IMR-90 (cell line): Measurements from ENCODE around the gene SPCS1. TPM values are rescaled to one million over a fixed set of nuclear protein-coding genes. Genes with fewer than 3 reads are reported as not detected.

ENCODE experiments used
- ATAC-seq: fragments of 200-7000 bp; cut with Tn5 transposase; 2 replicates; pipeline ENCODE4 v1.9.1; 2020; ENCODE audit warnings: low read depth, mild to moderate bottlenecking, moderate library complexity
- BruUV-seq: library from RNA; stranded (reverse); fragments of 400-500 nt; replicated peaks from 2 replicates; lab custom pipeline; 2021; lab: Mats Ljungman, UMichigan
- CTCF ChIA-PET: fragments of 300-600 bp; formaldehyde crosslinking; extraction: SDS; loops from one replicate; lab custom pipeline; 2021; ENCODE audit warnings: antibody characterized with exemption; lab: Yijun Ruan, JAX
- POLR2A ChIA-PET: fragments of 300-600 bp; sonication (Branson Sonifier 250); formaldehyde crosslinking; loops from one replicate; lab custom pipeline; 2022; ENCODE audit warnings: antibody characterized with exemption; ENCODE audit not compliant: unreplicated experiment; lab: Charles Lee
- DNase-seq: peaks from one replicate; pipeline ENCODE4 v3.0.0; 2013
- H2AFZ ChIP-seq: replicated peaks from 2 replicates; pipeline ENCODE3; 2013; ENCODE audit warnings: low read length, mild to moderate bottlenecking; ENCODE audit not compliant: poor library complexity
- H2AK5ac ChIP-seq: 2 replicates; pipeline ENCODE4 v1.6.1; 2013; ENCODE audit warnings: low read depth, low read length, inconsistent platforms
- H2AK9ac ChIP-seq: replicated peaks from 2 replicates; pipeline ENCODE3; 2013; ENCODE audit warnings: mild to moderate bottlenecking, low read depth, low read length, moderate library complexity; ENCODE audit not compliant: poor library complexity
- H2BK120ac ChIP-seq: 2 replicates; pipeline ENCODE4 v1.6.1; 2013; ENCODE audit warnings: low read depth, low read length, inconsistent platforms
- H2BK15ac ChIP-seq: 3 replicates; pipeline ENCODE4 v1.6.1; 2013; ENCODE audit warnings: low read depth, low read length, inconsistent platforms
- H2BK20ac ChIP-seq: 2 replicates; pipeline ENCODE4 v1.6.1; 2013; ENCODE audit warnings: low read depth, mild to moderate bottlenecking, inconsistent platforms, low read length, moderate library complexity
- H2BK5ac ChIP-seq: 2 replicates; pipeline ENCODE4 v1.6.1; 2013; ENCODE audit warnings: mild to moderate bottlenecking, low read depth, low read length, inconsistent platforms; ENCODE audit not compliant: poor library complexity, severe bottlenecking
- H3K14ac ChIP-seq: replicated peaks from 2 replicates; pipeline ENCODE4 v1.6.1; 2013; ENCODE audit warnings: low read depth, low read length, inconsistent platforms
- H3K18ac ChIP-seq: 2 replicates; pipeline ENCODE4 v1.6.1; 2013; ENCODE audit warnings: low read depth, low read length, control low read depth
- H3K23ac ChIP-seq: 2 replicates; pipeline ENCODE4 v1.6.1; 2013; ENCODE audit warnings: low read depth, low read length, inconsistent platforms
- H3K27ac ChIP-seq: 2 replicates; pipeline ENCODE4 v1.5.1; 2013; ENCODE audit warnings: mild to moderate bottlenecking, control low read depth, low read length; ENCODE audit not compliant: insufficient read depth
- H3K27me3 ChIP-seq: 2 replicates; pipeline ENCODE4 v1.6.1; 2013; ENCODE audit warnings: low read length; ENCODE audit not compliant: control insufficient read depth, insufficient read depth
- H3K36me3 ChIP-seq: 2 replicates; pipeline ENCODE4 v1.6.1; 2013; ENCODE audit warnings: low read length, mixed read lengths; ENCODE audit not compliant: control insufficient read depth, insufficient read depth
- H3K4ac ChIP-seq: 2 replicates; pipeline ENCODE4 v1.6.1; 2013; ENCODE audit warnings: low read depth, low read length, inconsistent platforms
- H3K4me1 ChIP-seq: 2 replicates; pipeline ENCODE4 v1.6.1; 2013; ENCODE audit warnings: low read length, mixed read lengths; ENCODE audit not compliant: control insufficient read depth, insufficient read depth
- H3K4me2 ChIP-seq: 2 replicates; pipeline ENCODE4 v1.6.1; 2013; ENCODE audit warnings: low read depth, mild to moderate bottlenecking, control low read depth, low read length, moderate library complexity
- H3K4me3 ChIP-seq: 2 replicates; pipeline ENCODE4 v1.5.1; 2013; ENCODE audit warnings: low read depth, mild to moderate bottlenecking, control low read depth, low read length, moderate library complexity; ENCODE audit not compliant: insufficient read depth
- H3K56ac ChIP-seq: 2 replicates; pipeline ENCODE4 v1.6.1; 2013; ENCODE audit warnings: low read length, inconsistent platforms; ENCODE audit not compliant: insufficient read depth; ENCODE audit errors: extremely low read depth
- H3K79me1 ChIP-seq, 2 experiments: 2 replicates each; pipeline ENCODE4 v1.6.1; 2013; ENCODE audit warnings: low read length in 2 of 2, inconsistent platforms in 1 of 2, low read depth in 1 of 2
- H3K9ac ChIP-seq: 2 replicates; pipeline ENCODE4 v1.6.1; 2013; ENCODE audit warnings: low read depth, low read length, control low read depth
- H3K9me1 ChIP-seq: 2 replicates; pipeline ENCODE4 v1.6.1; 2013; ENCODE audit warnings: low read length, inconsistent platforms; ENCODE audit not compliant: insufficient read depth
- H3K9me3 ChIP-seq: 2 replicates; pipeline ENCODE4 v1.6.1; 2013; ENCODE audit warnings: low read length; ENCODE audit not compliant: control insufficient read depth, insufficient read depth
- H4K20me1 ChIP-seq: 2 replicates; pipeline ENCODE4 v1.6.1; 2013; ENCODE audit warnings: low read length, inconsistent platforms; ENCODE audit not compliant: insufficient read depth
- H4K5ac ChIP-seq: 2 replicates; pipeline ENCODE4 v1.6.1; 2013; ENCODE audit warnings: mild to moderate bottlenecking, low read depth, low read length, control low read depth
- H4K8ac ChIP-seq, 2 experiments: 2 replicates each; pipeline ENCODE4 v1.6.1; 2013; ENCODE audit warnings: low read depth in 2 of 2, low read length in 2 of 2, control low read depth in 1 of 2, inconsistent platforms in 1 of 2
- H4K91ac ChIP-seq: 2 replicates; pipeline ENCODE4 v1.6.1; 2013; ENCODE audit warnings: low read depth, low read length, inconsistent platforms; ENCODE audit not compliant: insufficient read depth
- BHLHE40 ChIP-seq: fragments of 150-350 bp; IDR thresholded peaks from 2 replicates; pipeline ENCODE4 v1.6.1; 2016; ENCODE audit warnings: mild to moderate bottlenecking, low read depth, low read length
- CEBPB ChIP-seq: IDR thresholded peaks from 2 replicates; pipeline ENCODE4 v1.6.1; 2012; ENCODE audit warnings: low read depth, low read length, improper control_type of control experiment
- CHD1 ChIP-seq: IDR thresholded peaks from 2 replicates; pipeline ENCODE4 v1.6.1; 2012; ENCODE audit warnings: low read depth, low read length, improper control_type of control experiment
- MXI1 ChIP-seq: IDR thresholded peaks from 2 replicates; pipeline ENCODE4 v1.6.1; 2012; ENCODE audit warnings: low read depth, mild to moderate bottlenecking, low read length, moderate library complexity, borderline replicate concordance
- POLR2A ChIP-seq: IDR thresholded peaks from 2 replicates; pipeline ENCODE4 v1.6.1; 2012; ENCODE audit warnings: mild to moderate bottlenecking, low read depth, low read length
- RCOR1 ChIP-seq: IDR thresholded peaks from 2 replicates; pipeline ENCODE4 v1.6.1; 2012; ENCODE audit warnings: mild to moderate bottlenecking, low read length, improper control_type of control experiment; ENCODE audit not compliant: insufficient replicate concordance
- USF2 ChIP-seq: fragments of 150-350 bp; IDR thresholded peaks from 2 replicates; pipeline ENCODE4 v1.6.1; 2017; ENCODE audit warnings: mild to moderate bottlenecking, antibody characterized with exemption, low read length, low read depth
- WGBS, 2 experiments: methylation state at CpG; one replicate each; pipeline versions ENCODE4 v1.1.5 to v1.1.7; 2013; ENCODE audit warnings: missing lambda C conversion rate in 2 of 2; ENCODE audit not compliant: insufficient read length in 1 of 2; ENCODE audit errors: extremely low coverage in 2 of 2; 5-methylcytosine and 5-hydroxymethylcytosine counted together
- dilution Hi-C: fragments of 300-500 bp; cut with HindIII; formaldehyde crosslinking; loops from one replicate; pipeline ENCODE4 v1.14.3; 2018; ENCODE audit warnings: low sequenced_read_pairs; ENCODE audit not compliant: unreplicated experiment
- in situ Hi-C: fragments of 300-500 bp; cut with MboI; formaldehyde crosslinking; loops from 3 replicates; pipeline ENCODE4 v1.14.3; 2019; ENCODE audit warnings: low sequenced_read_pairs, inconsistent platforms, mixed read lengths
- intact Hi-C: fragments of 100-400 bp; cut with micrococcal nuclease; formaldehyde crosslinking; loops from 2 replicates; pipeline ENCODE4 v1.10.0; 2022
- polyA plus RNA-seq, 3 experiments: library from polyadenylated mRNA; depleted of rRNA; stranded (reverse); fragments of >200 nt; gene quantifications; 2 replicates each; pipeline ENCODE4 v1.2.3, GENCODE V29; 2012; ENCODE audit warnings: low replicate concordance in 1 of 3
- total RNA-seq: library from RNA; depleted of rRNA; stranded (reverse); fragments of >200 nt; gene quantifications from 2 replicates; pipeline ENCODE4 v1.2.3, GENCODE V29; 2012

Gene SPCS1
- total and polyA plus RNA-seq, 2 of the 4 experiments (the other 2 are of a cell fraction), result 50.5 to 124 TPM

- TF ChIP-seq MXI1 (peak; percentile 52; the same call in 1 of the 2 replicates), CHD1 (no peak), CEBPB (no peak)
Measured at GRCh38 chr3:52704611-52705437, 1.1 kb upstream of the SPCS1 start (continued).

- CTCF ChIA-PET, result no interaction called here
- ATAC-seq, result no peak
- POLR2A ChIA-PET, result no interaction called here
Measured at GRCh38 chr3:52705438-52705687, 543 bp upstream of the SPCS1 start.

More at GRCh38 chr3:52705438-52705687, 543 bp upstream of the SPCS1 start:
- H4K91ac ChIP-seq, result peak overlapping the region; percentile 96
- H3K79me1 ChIP-seq, result peaks cover 22 to 61% of the 10 kb centered on the region in 2 experiments
- peak overlapping the region; percentile 59; the same call in 1 of the 3 replicates for H2BK15ac ChIP-seq
- dilution Hi-C loops, result no loop called here
- peaks cover 5% of the 10 kb centered on the region; the same call in 1 of the 2 replicates for H3K9me1 ChIP-seq
- no peak for DNase-seq
- TF ChIP-seq BHLHE40, result 0 out of 2 replicates have a peak, but pooled peaks have one; percentile 3
- no peak for TF ChIP-seq RCOR1
- TF ChIP-seq POLR2A, result no peak
- TF ChIP-seq CHD1, result no peak; the same call in 1 of the 2 replicates
- TF ChIP-seq USF2, result no peak
- peak overlapping the region; percentile 99 for H3K4me2 ChIP-seq
- H2AFZ ChIP-seq, result peak overlapping the region; percentile 100
- H3K27ac ChIP-seq, result peak overlapping the region; percentile 91
- H2BK120ac ChIP-seq, result peak overlapping the region; percentile 51; the same call in 1 of the 2 replicates
- H2AK9ac ChIP-seq, result peak overlapping the region; percentile 100
- peak overlapping the region; percentile 83; the same call in 1 of the 2 replicates for H2AK5ac ChIP-seq
- peak overlapping the region; percentile 47 for H4K5ac ChIP-seq
- no TSS peak for BruUV-seq
- no peak overlapping the region for H2BK20ac ChIP-seq
- intact Hi-C loops, result no loop called here
- peak overlapping the region; percentile 87 to 92 for H4K8ac ChIP-seq
- no peaks in the 10 kb centered on the region for H3K9me3 ChIP-seq
- H3K23ac ChIP-seq, result peak overlapping the region; percentile 87
- peak overlapping the region; percentile 88 for H3K14ac ChIP-seq
- peak overlapping the region; percentile 80 for H3K9ac ChIP-seq
- peaks cover 12% of the 10 kb centered on the region; the same call in 1 of the 2 replicates for H4K20me1 ChIP-seq
- H3K4me3 ChIP-seq, result peak overlapping the region; percentile 95
- H3K4ac ChIP-seq, result peak overlapping the region; percentile 97
- H3K56ac ChIP-seq, result peak overlapping the region; percentile 89; the same call in 1 of the 2 replicates
- in situ Hi-C loops, result no loop called here
- H3K36me3 ChIP-seq, result peaks cover 4% of the 10 kb centered on the region
- WGBS, 2 experiments, result 1% methylated on average over 22 of the region's 25 CpGs; no CpG with 5 or more reads in 1 of the 2 experiments
- H2BK5ac ChIP-seq, result peak overlapping the region; percentile 90
- peak overlapping the region; percentile 26 for H3K18ac ChIP-seq
- no peaks in the 10 kb centered on the region for H3K27me3 ChIP-seq
- peaks cover 5% of the 10 kb centered on the region for H3K4me1 ChIP-seq
